Heart right ventricle (tissue), 16 donors: ENCODE data around the gene ATP6V0A4. TPM values are rescaled to one million over a fixed set of nuclear protein-coding genes. Genes with fewer than 3 reads are reported as not detected.
"Not testable (repeated sequence)": the region's sequence is repeated elsewhere in the genome, so short reads cannot be mapped to it uniquely, and the experiment has no call there.

Experiments used
- ATAC-seq, 8 donors: fragments of 200-7000 bp; cut with Tn5 transposase; one replicate each; pipeline ENCODE4 v1.9.1; 2020; ENCODE audit warnings: mild to moderate bottlenecking in 8 of 8, moderate library complexity in 8 of 8, moderate number of reproducible peaks in 1 of 8
- DNase-seq, 2 donors: peaks; one replicate each; pipeline ENCODE4 v3.0.0-alpha.2; 2020
- H3K27ac ChIP-seq, 10 donors: fragments of 200-600 bp; sonication (generic) in 2 of 10; one replicate each; pipeline versions ENCODE4 v1.5.0 to v1.8.0; 2020 to 2022; ENCODE audit warnings: mild to moderate bottlenecking in 3 of 10
- H3K27me3 ChIP-seq, 7 donors: fragments of 200-600 bp; one replicate each; pipeline ENCODE4 v1.8.0; 2021 to 2022; ENCODE audit warnings: mild to moderate bottlenecking in 2 of 7
- H3K36me3 ChIP-seq, 9 donors: fragments of 200-600 bp; sonication (generic) in 1 of 9; one replicate each; pipeline versions ENCODE4 v1.5.0 to v1.8.0; 2020 to 2022; ENCODE audit warnings: mild to moderate bottlenecking in 2 of 9
- H3K4me1 ChIP-seq, 9 donors: fragments of 200-600 bp; sonication (generic) in 1 of 9; one replicate each; pipeline versions ENCODE4 v1.5.0 to v1.8.0; 2020 to 2022; ENCODE audit warnings: mild to moderate bottlenecking in 4 of 9
- H3K4me3 ChIP-seq, 10 donors: fragments of 200-600 bp; sonication (generic) in 2 of 10; one replicate each; pipeline versions ENCODE4 v1.5.0 to v1.8.0; 2020 to 2022; ENCODE audit warnings: mild to moderate bottlenecking in 7 of 10, moderate library complexity in 2 of 10
- H3K9me3 ChIP-seq, 11 donors: fragments of 200-600 bp in 10 of 11; sonication (generic) in 2 of 11; one replicate each; pipeline versions ENCODE4 v1.5.0 to v1.8.0; 2013 to 2022; ENCODE audit warnings: mild to moderate bottlenecking in 2 of 11, control low read depth in 1 of 11, moderate library complexity in 1 of 11
- CTCF ChIP-seq, 9 donors: fragments of 200-600 bp; sonication (generic) in 2 of 9; IDR thresholded peaks; one replicate each; pipeline versions ENCODE4 v1.5.0 to v1.8.0; 2021 to 2022; ENCODE audit warnings: antibody characterized with exemption in 9 of 9, mild to moderate bottlenecking in 5 of 9, moderate library complexity in 1 of 9
- WGBS, 2 donors: extraction: QIAGEN DNeasy Blood & Tissue Kit; methylation state at CpG; one replicate each; pipeline ENCODE4 v1.1.7; 2013; ENCODE audit warnings: inconsistent platforms in 1 of 2; 5-methylcytosine and 5-hydroxymethylcytosine counted together
- intact Hi-C, 10 donors: fragments of 100-400 bp; cut with DNase I; formaldehyde crosslinking; loops; one replicate each; pipeline versions ENCODE4 v1.11.1 to v1.14.2; 2022
- polyA plus RNA-seq, 2 donors: library from polyadenylated mRNA; stranded (reverse); fragments of 200-250 nt; gene quantifications; one replicate each; pipeline ENCODE4 v1.2.3, GENCODE V29; 2013
- total RNA-seq, 10 donors: library from RNA; stranded (reverse); fragmentation: NEBNext Ultra II Directional in 3 of 10; extraction: Animal tissue kit (Norgen Biotek cat#: 25700) in 3 of 10; gene quantifications; one replicate each; pipeline versions ENCODE4 v1.2.1 to v1.2.4, GENCODE V29; 2021 to 2023
- donor health status: Arrhythmogenic right ventricular cardiomyopathy.
- donor health status: ischemic (EF 13 %, LVEDD 7.1; RV severe dilation, severe dysfunction).
- donor health status: healthy with polysubstance abuse.
- donor health status: DM: no; HTN: yes; CAD: no.
- donor health status: DM: no; HTN: no; CAD: no.
- donor health status: ischemic (EF 25% LVEDD 6.9; RV normal size, moderate dysfunction).
- donor health status: ischemic (EF 25% LVEDD 5.7; RV mildly dilated, moderate dysfunction).
- donor health status: healthy.
- donor health status: DM: yes; HTN: yes; CAD: no.
- donor health status: Ischemic cardiomyopathy.
- donor health status: ischemic (EF 35%, LVEDD 5.7; RV mildly dilated, moderate dysfunction).
- donor health status: nonischemic (EF 11% LVEDD 7.7; RV severe dilation, severe dysfunction).
- donor health status: DM: yes; HTN: yes; CAD: no.
- donor health status: PGD.
- donor health status: ischemic (EF 29% LVEDD 5.4; RV normal size, mild dysfunction).
- donor health status: nonischemic (EF 23%, LVEDD 6.1; RV moderate dilation, normal function).

The ATP6V0A4 gene
- total and polyA plus RNA-seq, 12 donors = not detected

- ATAC-seq = no peak
- Histone ChIP-seq H3K27me3 (no peaks in the 10 kb centered on the region), H3K4me3 (no peak overlapping the region), H3K27ac (no peak overlapping the region), H3K4me1 (no peaks in the 10 kb centered on the region), H3K36me3 (no peaks in the 10 kb centered on the region), H3K9me3 (peaks cover 0 to 8% (median 0%) of the 10 kb centered on the region in 11 donors)
- no peak for DNase-seq
- 81 to 92% methylated on average over 3 of the region's 3 CpGs for WGBS, 2 donors
- intact Hi-C loops = no loop called here
- no peak for TF ChIP-seq CTCF (IDR thresholded peaks at IDR 0.05)
Measured at GRCh38 chr7:138819625-138820024, 21.6 kb upstream of the ATP6V0A4 start.

- DNase-seq = no peak
- no peak for ATAC-seq
- Histone ChIP-seq H3K4me3 (no peak overlapping the region), H3K9me3 (peaks cover 0 to 8% (median 0%) of the 10 kb centered on the region in 11 donors), H3K27ac (no peak overlapping the region), H3K27me3 (no peaks in the 10 kb centered on the region), H3K4me1 (no peaks in the 10 kb centered on the region), H3K36me3 (no peaks in the 10 kb centered on the region)
- intact Hi-C loops = no loop called here
- WGBS, 2 donors = 86 to 96% methylated on average over 1 of the region's 1 CpG
- no peak for TF ChIP-seq CTCF (IDR thresholded peaks at IDR 0.05)
Measured at GRCh38 chr7:138816650-138817049, 18.7 kb upstream of the ATP6V0A4 start.

GRCh38 chr7:138814816-138815332, 16.9 kb upstream of the ATP6V0A4 start:
- H3K27ac ChIP-seq = no peak overlapping the region
- ATAC-seq (no peak), DNase-seq (no peak)
- 95 to 98% methylated on average over 1 of the region's 1 CpG for WGBS, 2 donors
- H3K9me3 ChIP-seq = peaks cover 0 to 8% (median 0%) of the 10 kb centered on the region in 11 donors
- no peak overlapping the region for H3K4me3 ChIP-seq
- intact Hi-C loops = no loop called here
- H3K4me1 ChIP-seq = no peaks in the 10 kb centered on the region
- H3K27me3 ChIP-seq = no peaks in the 10 kb centered on the region
- TF ChIP-seq CTCF (IDR thresholded peaks at IDR 0.05) = no peak
- no peaks in the 10 kb centered on the region for H3K36me3 ChIP-seq

GRCh38 chr7:138813945-138814344, 15.9 kb upstream of the ATP6V0A4 start:
- ATAC-seq (no peak), DNase-seq (no peak)
- 74 to 78% methylated on average over 2 of the region's 2 CpGs for WGBS, 2 donors
- H3K36me3 ChIP-seq = no peaks in the 10 kb centered on the region
- no peak for TF ChIP-seq CTCF (IDR thresholded peaks at IDR 0.05)
- no peaks in the 10 kb centered on the region for H3K27me3 ChIP-seq
- intact Hi-C loops = no loop called here
- H3K9me3 ChIP-seq = no peaks in the 10 kb centered on the region
- H3K4me1 ChIP-seq = no peaks in the 10 kb centered on the region
- no peak overlapping the region for H3K4me3 ChIP-seq
- H3K27ac ChIP-seq = no peak overlapping the region

GRCh38 chr7:138811327-138811726, 13.3 kb upstream of the ATP6V0A4 start:
- intact Hi-C loops, H3K27me3 ChIP-seq, H3K27ac ChIP-seq, H3K4me3 ChIP-seq, ATAC-seq, H3K36me3 ChIP-seq, H3K4me1 ChIP-seq, DNase-seq: not testable (repeated sequence)
- H3K9me3 ChIP-seq = peaks cover 0 to 11% (median 0%) of the 10 kb centered on the region in 11 donors
- 82 to 85% methylated on average over 2 of the region's 2 CpGs for WGBS, 2 donors
